NCI-H2107 (cell line): ENCODE data around the gene TBCD.

ENCODE experiments used
- DNase-seq: peaks from one replicate; lab custom pipeline; 2025; lab: John Stamatoyannopoulos, UW

TBCD gene

GRCh38 chr17:82907797-82908542 is 156.1 kb downstream of the TBCD start:
- DNase-seq = no peak

DNA sequence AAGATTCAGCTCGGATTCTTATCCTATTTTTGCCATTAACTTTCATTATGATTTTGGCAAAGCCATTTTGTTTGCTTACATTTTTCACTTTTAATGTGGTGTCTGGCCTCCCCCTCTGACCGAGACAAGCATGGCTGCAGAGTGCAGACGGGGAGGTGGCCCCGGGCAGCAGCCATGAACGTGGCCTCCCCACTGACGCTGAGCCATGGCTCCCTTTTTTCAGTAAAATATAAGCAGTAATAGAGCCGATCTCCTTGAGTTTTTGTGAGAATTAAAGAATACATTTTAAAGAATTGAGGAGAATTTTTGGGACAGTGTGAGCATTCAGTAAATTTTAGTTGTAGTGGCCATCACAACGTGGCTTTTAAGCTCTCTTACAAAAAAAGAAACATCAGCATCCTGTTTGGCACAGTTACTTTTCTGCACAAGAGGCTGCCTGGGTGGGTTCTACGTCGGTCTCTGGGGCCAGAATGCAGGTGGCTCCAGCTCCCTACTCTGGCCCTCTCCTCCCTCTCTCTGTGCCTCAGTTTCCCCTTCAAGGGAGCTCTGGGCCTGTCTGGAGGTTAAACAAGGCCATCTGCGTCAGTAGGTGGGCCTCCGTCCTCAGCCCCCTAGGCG is 156.8 kb downstream of the TBCD start:
- no peak for DNase-seq

DNA sequence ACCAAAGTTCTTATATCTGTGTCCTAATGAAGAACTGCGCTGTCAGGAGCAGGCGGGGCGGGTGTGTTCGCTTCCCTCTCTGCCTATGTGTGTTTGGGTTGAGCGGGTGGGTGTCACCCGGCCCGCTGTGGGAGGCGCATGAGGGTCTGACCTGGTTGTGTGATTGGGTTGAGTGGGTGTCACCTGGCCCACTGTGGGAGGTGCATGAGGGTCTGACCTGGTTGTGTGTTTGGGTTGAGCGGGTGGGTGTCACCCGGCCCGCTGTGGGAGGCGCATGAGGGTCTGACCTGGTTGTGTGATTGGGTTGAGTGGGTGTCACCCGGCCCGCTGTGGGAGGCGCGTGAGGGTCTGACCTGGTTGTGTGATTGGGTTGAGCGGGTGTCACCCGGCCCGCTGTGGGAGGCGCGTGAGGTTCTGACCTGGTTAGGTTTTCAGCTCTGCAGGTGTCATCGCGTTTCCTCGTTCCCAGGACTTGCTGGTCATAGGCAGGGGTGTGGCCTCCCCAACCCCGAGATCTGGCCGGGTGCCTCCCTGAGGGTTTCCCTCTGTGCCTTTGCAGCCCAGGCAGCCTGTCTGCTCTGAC is 157.5 kb downstream of the TBCD start:
- DNase-seq = no peak

- no peak for DNase-seq
Observed at GRCh38 chr17:82910041-82910481, 158.2 kb downstream of the TBCD start.

GRCh38 chr17:82910770-82911169 is 158.9 kb downstream of the TBCD start:
- DNase-seq = no peak

- no peak for DNase-seq
Observed at GRCh38 chr17:82911822-82912221, 160.0 kb downstream of the TBCD start.

GRCh38 chr17:82912484-82913089 is 160.7 kb downstream of the TBCD start:
- no peak for DNase-seq

GRCh38 chr17:82913304-82914043 is 161.6 kb downstream of the TBCD start:
- DNase-seq = no peak

DNA sequence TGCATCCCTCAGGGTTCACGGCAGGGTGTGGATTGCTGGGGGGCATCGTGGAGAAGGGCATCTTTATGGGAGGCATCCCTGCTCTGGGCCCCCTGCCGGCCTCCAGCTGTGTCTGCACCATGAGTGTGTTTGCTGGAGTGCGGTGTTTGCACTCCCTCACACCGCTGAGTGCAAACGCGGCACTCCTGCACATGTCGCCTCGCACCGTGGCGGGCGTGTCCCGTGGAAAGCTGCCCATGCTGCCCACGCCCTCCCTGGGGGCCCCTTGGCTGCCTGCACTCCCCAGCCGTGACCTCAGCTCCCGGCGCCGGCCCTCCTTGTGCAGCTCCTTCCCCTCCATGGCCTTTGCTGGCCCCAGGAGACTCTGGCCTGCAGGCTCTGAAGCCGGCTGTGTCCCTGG is 162.5 kb downstream of the TBCD start:
- DNase-seq = no peak

- DNase-seq = no peak
Observed at GRCh38 chr17:82915010-82915756, 163.3 kb downstream of the TBCD start.

- no peak for DNase-seq
Observed at GRCh38 chr17:82915757-82916027, 163.8 kb downstream of the TBCD start.

DNA sequence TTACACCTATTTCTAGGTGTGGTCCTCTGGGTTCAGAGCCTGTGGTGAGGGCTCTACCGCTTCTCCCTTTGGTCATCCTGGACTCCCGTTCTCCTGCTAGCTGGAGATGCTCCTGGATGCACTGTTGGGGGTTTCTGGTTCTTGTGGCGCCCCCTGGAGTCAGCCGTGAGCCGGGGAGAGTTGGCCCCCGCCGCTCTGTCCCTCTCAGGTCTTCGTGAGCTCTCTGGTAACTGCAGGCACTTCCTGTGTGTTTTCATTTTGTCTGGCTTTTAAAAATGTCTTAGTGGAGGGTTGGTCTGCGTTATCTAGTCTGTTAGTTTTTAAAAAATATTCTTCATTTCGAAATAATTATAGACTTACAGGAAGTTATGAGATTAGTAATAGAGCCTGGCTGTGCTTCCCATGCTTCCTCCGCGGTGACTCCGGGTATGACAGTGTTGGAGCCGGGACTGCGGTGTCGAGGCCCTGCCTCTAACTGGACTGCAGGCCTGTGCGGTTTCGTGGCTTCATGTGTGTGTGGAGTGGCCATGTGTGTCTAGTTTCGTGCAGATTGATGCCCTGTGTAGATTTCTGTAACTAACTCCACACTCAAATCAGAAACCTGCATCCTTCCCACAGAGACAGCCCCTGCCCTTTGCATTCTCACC is 166.0 kb downstream of the TBCD start:
- DNase-seq = no peak

GRCh38 chr17:82918508-82918907 is 166.6 kb downstream of the TBCD start:
- DNase-seq = no peak

GRCh38 chr17:82920150-82920549 is 168.3 kb downstream of the TBCD start:
- DNase-seq = no peak

GRCh38 chr17:82920715-82921114 is 168.8 kb downstream of the TBCD start:
- DNase-seq = no peak

DNA sequence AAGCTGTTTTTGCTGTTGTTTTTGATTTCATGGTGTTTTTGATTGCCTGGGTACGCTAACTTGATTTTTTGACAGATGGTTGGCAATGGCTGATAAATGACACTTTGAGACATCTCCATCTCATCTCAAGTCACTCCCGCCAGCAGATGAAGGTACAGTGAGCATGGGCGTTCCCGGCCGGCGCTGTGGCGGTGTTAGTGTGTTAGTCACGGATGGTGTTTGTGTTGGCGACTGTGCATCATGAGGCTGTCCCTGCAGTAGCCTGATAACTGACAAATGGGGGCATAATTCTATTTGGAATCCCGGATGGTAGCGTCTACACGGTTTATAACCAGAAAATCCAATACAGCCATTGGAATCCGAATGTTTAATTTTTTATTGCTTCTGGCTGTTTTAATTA is 169.6 kb downstream of the TBCD start:
- no peak for DNase-seq

GRCh38 chr17:82922646-82923045 is 170.8 kb downstream of the TBCD start:
- DNase-seq = no peak

- peak; percentile 71 for DNase-seq
Observed at GRCh38 chr17:82923366-82924113, 171.7 kb downstream of the TBCD start.

DNA sequence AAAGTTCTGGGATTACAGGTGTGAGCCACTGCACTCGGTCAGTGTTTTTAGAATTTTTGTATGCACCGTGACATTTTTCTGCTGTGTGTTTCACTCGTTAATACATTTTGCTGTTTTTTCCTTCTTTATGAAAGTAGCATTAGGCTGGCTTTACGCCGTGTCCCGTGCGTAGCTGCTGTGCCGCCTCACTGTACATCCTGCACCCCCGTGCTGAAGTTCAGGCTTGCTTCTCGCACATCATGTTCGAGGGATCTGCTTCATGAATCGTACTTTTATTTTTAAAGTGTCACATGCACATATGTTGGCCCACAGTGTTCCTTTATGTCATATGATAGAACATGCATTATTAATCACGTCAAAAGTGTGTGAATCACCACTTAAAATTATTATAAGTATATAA is 172.3 kb downstream of the TBCD start:
- no peak for DNase-seq

- DNase-seq = no peak
Observed at GRCh38 chr17:82924812-82925211, 172.9 kb downstream of the TBCD start.

DNA sequence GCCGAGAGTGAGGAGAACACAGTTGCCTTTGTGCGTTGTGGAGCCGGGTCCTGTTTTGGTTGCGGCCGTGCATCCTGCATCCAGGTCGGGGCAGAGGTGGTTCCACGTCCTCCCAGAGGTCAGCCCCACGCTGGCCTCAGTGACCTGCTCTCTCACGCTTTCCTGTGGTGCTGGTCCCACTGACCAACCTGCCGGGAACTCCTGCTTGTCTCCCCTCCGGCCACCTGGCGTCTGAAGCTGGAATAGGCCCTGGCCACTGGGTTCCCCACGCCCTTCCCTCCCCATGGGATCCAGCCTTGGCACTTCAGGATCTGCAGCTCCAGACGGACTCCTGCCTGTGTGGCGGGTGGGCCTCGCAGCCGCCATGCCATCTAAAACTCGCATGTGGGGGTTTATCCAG is 173.5 kb downstream of the TBCD start:
- no peak for DNase-seq
